Measurements from ENCODE around the gene MRM2.

The MRM2 gene

GRCh38 chr7:2199956-2200583 lies 41.9 kb downstream of the MRM2 start:
- H3K9ac ChIP-seq (ENCODE audit: insufficient read length, low read depth), result no peak overlapping the region
- peaks cover 27% of the 10 kb centered on the region for H3K9me3 ChIP-seq (ENCODE audit: insufficient read depth, low read length)
- no peaks in the 10 kb centered on the region for H3K27me3 ChIP-seq (ENCODE audit: insufficient read depth, insufficient read length)
- TF ChIP-seq SUZ12 (IDR thresholded peaks at IDR 0.05; ENCODE audit: extremely low read depth, insufficient read depth, insufficient read length), result no peak
- TF ChIP-seq ZNF274 (IDR thresholded peaks at IDR 0.05; ENCODE audit: low read depth, low read length), result no peak
- no peak for TF ChIP-seq YY1 (IDR thresholded peaks at IDR 0.05; ENCODE audit: insufficient read depth, insufficient read length)
- no peak overlapping the region for H3K4me3 ChIP-seq (ENCODE audit: insufficient read length, low read depth)
- peaks cover 81% of the 10 kb centered on the region for H3K36me3 ChIP-seq (ENCODE audit: insufficient read depth, insufficient read length, low read length)
- H3K4me1 ChIP-seq (ENCODE audit: insufficient read depth, insufficient read length), result peaks cover 4% of the 10 kb centered on the region
- DNase-seq (ENCODE audit: low read depth, low spot score), result no peak

GRCh38 chr7:2199528-2199927 lies 42.5 kb downstream of the MRM2 start:
- H3K4me3 ChIP-seq (ENCODE audit: insufficient read length, low read depth), result no peak overlapping the region
- H3K9me3 ChIP-seq (ENCODE audit: insufficient read depth, low read length), result peaks cover 31% of the 10 kb centered on the region
- H3K9ac ChIP-seq (ENCODE audit: insufficient read length, low read depth), result no peak overlapping the region
- DNase-seq (ENCODE audit: low read depth, low spot score), result no peak
- H3K27me3 ChIP-seq (ENCODE audit: insufficient read depth, insufficient read length), result no peaks in the 10 kb centered on the region
- H3K4me1 ChIP-seq (ENCODE audit: insufficient read depth, insufficient read length), result peaks cover 4% of the 10 kb centered on the region
- TF ChIP-seq ZNF274 (IDR thresholded peaks at IDR 0.05; ENCODE audit: low read depth, low read length), result no peak
- TF ChIP-seq SUZ12 (IDR thresholded peaks at IDR 0.05; ENCODE audit: extremely low read depth, insufficient read depth, insufficient read length), result no peak
- no peak for TF ChIP-seq YY1 (IDR thresholded peaks at IDR 0.05; ENCODE audit: insufficient read depth, insufficient read length)
- peaks cover 82% of the 10 kb centered on the region for H3K36me3 ChIP-seq (ENCODE audit: insufficient read depth, insufficient read length, low read length)

- no peak for TF ChIP-seq ZNF274 (IDR thresholded peaks at IDR 0.05; ENCODE audit: low read depth, low read length)
- TF ChIP-seq SUZ12 (IDR thresholded peaks at IDR 0.05; ENCODE audit: extremely low read depth, insufficient read depth, insufficient read length), result no peak
- no peak for TF ChIP-seq YY1 (IDR thresholded peaks at IDR 0.05; ENCODE audit: insufficient read depth, insufficient read length)
- no peak for DNase-seq (ENCODE audit: low read depth, low spot score)
- peaks cover 31% of the 10 kb centered on the region for H3K9me3 ChIP-seq (ENCODE audit: insufficient read depth, low read length)
- no peak overlapping the region for H3K4me3 ChIP-seq (ENCODE audit: insufficient read length, low read depth)
- H3K27me3 ChIP-seq (ENCODE audit: insufficient read depth, insufficient read length), result no peaks in the 10 kb centered on the region
- no peak overlapping the region for H3K9ac ChIP-seq (ENCODE audit: insufficient read length, low read depth)
- peaks cover 4% of the 10 kb centered on the region for H3K4me1 ChIP-seq (ENCODE audit: insufficient read depth, insufficient read length)
- H3K36me3 ChIP-seq (ENCODE audit: insufficient read depth, insufficient read length, low read length), result peaks cover 89% of the 10 kb centered on the region
Observed at GRCh38 chr7:2198760-2199159, 43.2 kb downstream of the MRM2 start.

- no peak for DNase-seq (ENCODE audit: low read depth, low spot score)
Observed at GRCh38 chr7:2198206-2198605, 43.8 kb downstream of the MRM2 start.

GRCh38 chr7:2197436-2198155 lies 44.4 kb downstream of the MRM2 start:
- peaks cover 31% of the 10 kb centered on the region for H3K9me3 ChIP-seq (ENCODE audit: insufficient read depth, low read length)
- H3K36me3 ChIP-seq (ENCODE audit: insufficient read depth, insufficient read length, low read length), result peaks cover 92% of the 10 kb centered on the region
- peaks cover 2% of the 10 kb centered on the region for H3K4me1 ChIP-seq (ENCODE audit: insufficient read depth, insufficient read length)
- H3K4me3 ChIP-seq (ENCODE audit: insufficient read length, low read depth), result no peak overlapping the region
- TF ChIP-seq ZNF274 (IDR thresholded peaks at IDR 0.05; ENCODE audit: low read depth, low read length) (no peak), YY1 (IDR thresholded peaks at IDR 0.05; ENCODE audit: insufficient read depth, insufficient read length) (no peak), SUZ12 (IDR thresholded peaks at IDR 0.05; ENCODE audit: extremely low read depth, insufficient read depth, insufficient read length) (no peak)
- DNase-seq (ENCODE audit: low read depth, low spot score), result no peak
- no peak overlapping the region for H3K9ac ChIP-seq (ENCODE audit: insufficient read length, low read depth)
- H3K27me3 ChIP-seq (ENCODE audit: insufficient read depth, insufficient read length), result no peaks in the 10 kb centered on the region

More at GRCh38 chr7:2198206-2198605, 43.8 kb downstream of the MRM2 start:
- Histone ChIP-seq H3K9ac (ENCODE audit: insufficient read length, low read depth) (no peak overlapping the region), H3K27me3 (ENCODE audit: insufficient read depth, insufficient read length) (no peaks in the 10 kb centered on the region), H3K4me3 (ENCODE audit: insufficient read length, low read depth) (no peak overlapping the region), H3K9me3 (ENCODE audit: insufficient read depth, low read length) (peaks cover 31% of the 10 kb centered on the region), H3K36me3 (ENCODE audit: insufficient read depth, insufficient read length, low read length) (peaks cover 94% of the 10 kb centered on the region), H3K4me1 (ENCODE audit: insufficient read depth, insufficient read length) (peaks cover 4% of the 10 kb centered on the region)
- no peak for TF ChIP-seq SUZ12 (IDR thresholded peaks at IDR 0.05; ENCODE audit: extremely low read depth, insufficient read depth, insufficient read length)
- no peak for TF ChIP-seq ZNF274 (IDR thresholded peaks at IDR 0.05; ENCODE audit: low read depth, low read length)
- TF ChIP-seq YY1 (IDR thresholded peaks at IDR 0.05; ENCODE audit: insufficient read depth, insufficient read length), result no peak

- H3K27me3 ChIP-seq (ENCODE audit: insufficient read depth, insufficient read length), result no peaks in the 10 kb centered on the region
- no peak overlapping the region for H3K9ac ChIP-seq (ENCODE audit: insufficient read length, low read depth)
- TF ChIP-seq YY1 (IDR thresholded peaks at IDR 0.05; ENCODE audit: insufficient read depth, insufficient read length) (no peak), SUZ12 (IDR thresholded peaks at IDR 0.05; ENCODE audit: extremely low read depth, insufficient read depth, insufficient read length) (no peak)
- peaks cover 2% of the 10 kb centered on the region for H3K4me1 ChIP-seq (ENCODE audit: insufficient read depth, insufficient read length)
- no peak overlapping the region for H3K4me3 ChIP-seq (ENCODE audit: insufficient read length, low read depth)
- H3K36me3 ChIP-seq (ENCODE audit: insufficient read depth, insufficient read length, low read length), result peaks cover 85% of the 10 kb centered on the region
- no peak for DNase-seq (ENCODE audit: low read depth, low spot score)
- H3K9me3 ChIP-seq (ENCODE audit: insufficient read depth, low read length), result peaks cover 31% of the 10 kb centered on the region
Observed at GRCh38 chr7:2196381-2197378, 45.3 kb downstream of the MRM2 start.

Data from NT2/D1 (cell line).